ENCODE measurements around the gene PODN. TPM values are rescaled to one million over a fixed set of nuclear protein-coding genes. Genes with fewer than 3 reads are reported as not detected.

PODN gene
- total RNA-seq, 3 donors from 2014 or later (not counting 1 experiment from before 2014, with no cell fraction given), result 8.8 to 13.2 (median 11.2) TPM

GRCh38 chr1:53057127-53057526 is 4.9 kb upstream of the PODN start:
- H3K27me3 Mint-ChIP-seq (ENCODE audit: low read depth in 2 of 2), result no peaks in the 10 kb centered on the region
- no peak for ATAC-seq
- no peak overlapping the region for H3K4me3 ChIP-seq (ENCODE audit: low read length)
- peaks cover 15% of the 10 kb centered on the region for H3K36me3 Mint-ChIP-seq
- no peak overlapping the region for H3K27ac Mint-ChIP-seq
- DNase-seq, result no peak
- H3K27ac ChIP-seq (ENCODE audit: low read length), result no peak overlapping the region
- no peaks in the 10 kb centered on the region for H3K9me3 Mint-ChIP-seq
- no peaks in the 10 kb centered on the region for H3K4me1 Mint-ChIP-seq
- intact Hi-C loops (cut with micrococcal nuclease), result no loop called here
- no peak overlapping the region for H3K4me3 Mint-ChIP-seq
- no peaks in the 10 kb centered on the region for H3K9me3 ChIP-seq (ENCODE audit: control insufficient read depth, insufficient read depth, low read length)
- WGBS (ENCODE audit: insufficient coverage), result 98% methylated on average over 2 of the region's 2 CpGs
- H3K36me3 ChIP-seq (ENCODE audit: control insufficient read depth, insufficient read depth, low read length), result peaks cover 8% of the 10 kb centered on the region
- H3K27me3 ChIP-seq (ENCODE audit: control insufficient read depth, insufficient read depth, low read length), result peaks cover 7% of the 10 kb centered on the region
- peaks cover 6% of the 10 kb centered on the region for H3K4me1 ChIP-seq (ENCODE audit: control insufficient read depth, insufficient read depth, low read length)
- TF ChIP-seq CTCF (IDR thresholded peaks at IDR 0.05), result no peak

DNA sequence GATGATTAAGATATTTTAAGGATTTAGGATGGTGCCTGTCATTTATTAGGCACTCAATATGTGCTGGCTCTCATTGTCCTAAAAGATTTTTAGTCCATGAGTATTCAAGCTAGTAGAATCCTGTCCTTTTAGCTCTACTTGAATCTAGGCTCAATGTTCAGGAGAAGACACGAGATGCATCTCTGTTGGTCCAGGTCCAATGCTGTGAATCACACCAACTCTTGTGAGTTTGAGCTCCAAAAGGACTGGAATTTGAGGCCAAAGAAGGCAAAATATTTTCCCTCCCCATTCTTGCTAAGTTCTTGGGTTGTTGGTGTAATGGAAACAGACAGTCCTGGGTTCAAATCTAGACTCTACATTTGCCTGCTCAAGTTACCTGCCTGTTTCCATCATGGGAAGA is 1.4 kb upstream of the PODN start:
- H3K27me3 Mint-ChIP-seq (ENCODE audit: low read depth in 2 of 2), result peaks cover 7 to 15% of the 10 kb centered on the region in 2 donors
- ATAC-seq, result no peak

DNA sequence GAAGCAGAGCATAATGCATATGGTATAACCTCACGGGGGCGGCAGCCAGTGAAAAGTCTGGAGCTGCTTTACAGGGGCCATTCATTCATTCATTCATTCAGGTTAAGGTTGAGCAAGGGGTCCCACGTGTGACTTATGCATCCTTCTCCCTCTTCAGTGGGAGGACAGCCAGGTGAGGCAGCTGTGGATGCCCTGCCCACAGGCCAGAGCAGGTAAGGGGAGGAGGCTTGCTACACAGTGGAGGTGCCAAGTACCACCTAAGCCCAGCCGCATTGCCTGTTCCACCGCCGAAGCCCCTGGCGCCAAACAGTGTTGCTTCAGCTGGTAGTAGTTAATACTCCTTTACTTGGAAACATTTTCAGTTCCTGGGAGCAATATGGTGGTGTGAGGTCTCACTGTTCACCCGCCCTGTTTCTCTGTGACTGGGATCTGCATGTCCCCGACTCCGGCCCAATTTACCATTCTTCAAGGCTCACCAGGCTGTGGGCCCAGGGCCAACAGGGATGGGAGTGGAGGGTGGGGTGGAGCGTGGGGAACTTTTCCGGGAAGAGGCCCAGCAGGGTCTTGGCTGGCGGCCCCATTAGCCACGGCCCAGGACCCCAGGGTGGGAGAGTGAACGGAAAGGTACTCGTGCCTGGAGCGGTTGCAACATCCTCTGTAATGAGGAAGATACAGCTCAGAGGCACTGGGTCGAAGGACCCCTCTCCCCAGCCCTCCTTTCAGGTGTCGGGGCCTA is 722 bp upstream of the PODN start:
- intact Hi-C loops (cut with micrococcal nuclease), result no loop called here
- ATAC-seq, result no peak
- H3K4me3 Mint-ChIP-seq, result peak overlapping the region; percentile 80
- TF ChIP-seq CTCF (IDR thresholded peaks at IDR 0.05), result no peak
- peak overlapping the region in 1 of 2 donors; percentile 11 for H3K27ac Mint-ChIP-seq
- no peak overlapping the region for H3K27ac ChIP-seq (ENCODE audit: low read length)
- peaks cover 0 to 17% of the 10 kb centered on the region in 2 donors for H3K4me1 Mint-ChIP-seq
- H3K36me3 Mint-ChIP-seq, result no peaks in the 10 kb centered on the region
- WGBS (ENCODE audit: insufficient coverage), result 52% methylated on average over 19 of the region's 19 CpGs
- peaks cover 19% of the 10 kb centered on the region for H3K4me1 ChIP-seq (ENCODE audit: control insufficient read depth, insufficient read depth, low read length)
- H3K9me3 ChIP-seq (ENCODE audit: control insufficient read depth, insufficient read depth, low read length), result no peaks in the 10 kb centered on the region
- H3K9me3 Mint-ChIP-seq, result no peaks in the 10 kb centered on the region
- H3K4me3 ChIP-seq (ENCODE audit: low read length), result no peak overlapping the region
- no peaks in the 10 kb centered on the region for H3K36me3 ChIP-seq (ENCODE audit: control insufficient read depth, insufficient read depth, low read length)
- peaks cover 7 to 17% of the 10 kb centered on the region in 2 donors for H3K27me3 Mint-ChIP-seq (ENCODE audit: low read depth in 2 of 2)
- no peak for DNase-seq
- H3K27me3 ChIP-seq (ENCODE audit: control insufficient read depth, insufficient read depth, low read length), result peaks cover 12% of the 10 kb centered on the region

More for the DNA sequence above, 1.4 kb upstream of the PODN start:
- Histone ChIP-seq H3K36me3 (ENCODE audit: control insufficient read depth, insufficient read depth, low read length) (no peaks in the 10 kb centered on the region), H3K4me1 (ENCODE audit: control insufficient read depth, insufficient read depth, low read length) (peaks cover 19% of the 10 kb centered on the region), H3K9me3 (ENCODE audit: control insufficient read depth, insufficient read depth, low read length) (no peaks in the 10 kb centered on the region), H3K27me3 (ENCODE audit: control insufficient read depth, insufficient read depth, low read length) (peaks cover 12% of the 10 kb centered on the region), H3K27ac (ENCODE audit: low read length) (no peak overlapping the region), H3K4me3 (ENCODE audit: low read length) (no peak overlapping the region)
- no peaks in the 10 kb centered on the region for H3K36me3 Mint-ChIP-seq
- DNase-seq, result no peak
- intact Hi-C loops (cut with micrococcal nuclease), result no loop called here
- peaks cover 0 to 16% of the 10 kb centered on the region in 2 donors for H3K4me1 Mint-ChIP-seq
- WGBS (ENCODE audit: insufficient coverage), result 64% methylated on average over 1 of the region's 1 CpG
- H3K9me3 Mint-ChIP-seq, result no peaks in the 10 kb centered on the region
- H3K27ac Mint-ChIP-seq, result no peak overlapping the region
- TF ChIP-seq CTCF (IDR thresholded peaks at IDR 0.05), result no peak
- H3K4me3 Mint-ChIP-seq, result no peak overlapping the region

Measured in natural killer cell (primary cell).